GM12878 (cell line): Measurements from ENCODE around the gene SEPTIN1. TPM values are rescaled to one million over a fixed set of nuclear protein-coding genes. Genes with fewer than 3 reads are reported as not detected.

Experiments
- ATAC-seq: fragments of 200-7000 bp; cut with Tn5 transposase; 3 replicates; pipeline ENCODE4 v1.9.1; 2020; ENCODE audit warnings: mild to moderate bottlenecking, moderate library complexity
- BruUV-seq: library from RNA; stranded (reverse); fragments of 400-500 nt; replicated peaks from 2 replicates; lab custom pipeline; 2021; lab: Mats Ljungman, UMichigan
- CTCF ChIA-PET: fragments of 300-600 bp; sonication (Branson Sonifier 250); formaldehyde crosslinking; extraction: SDS; loops from one replicate; lab custom pipeline; 2021; ENCODE audit warnings: inconsistent platforms; lab: Yijun Ruan, JAX
- POLR2A ChIA-PET: fragments of 350-600 bp; formaldehyde crosslinking; extraction: SDS; loops from one replicate; lab custom pipeline; 2021; ENCODE audit warnings: inconsistent platforms; lab: Charles Lee
- RAD21 ChIA-PET: fragments of 300-600 bp; sonication (Branson Sonifier 250); formaldehyde crosslinking; loops from one replicate; lab custom pipeline; 2023; ENCODE audit warnings: antibody characterized with exemption; ENCODE audit not compliant: unreplicated experiment; lab: Charles Lee
- SMC1A ChIA-PET: fragments of 300-600 bp; sonication (Branson Sonifier 250); formaldehyde crosslinking; loops from one replicate; lab custom pipeline; 2023; ENCODE audit not compliant: unreplicated experiment, uncharacterized antibody; lab: Charles Lee
- DNase-seq: peaks from one replicate; pipeline ENCODE4 v3.0.0-alpha.2; 2011; ENCODE audit warnings: low read depth, low spot score
- FAIRE-seq: peaks from 3 replicates; lab custom pipeline; 2011; peaks lifted over from hg19 to GRCh38; lab: Jason Lieb, UNC
- H2AFZ ChIP-seq: 2 replicates; pipeline ENCODE4 v1.6.0; 2011; ENCODE audit warnings: low read depth, low read length, control low read depth; ENCODE audit not compliant: control insufficient read depth
- H3K27ac ChIP-seq: 2 replicates; pipeline ENCODE4 v1.5.1; 2011; ENCODE audit warnings: control low read depth; ENCODE audit not compliant: control insufficient read depth, insufficient read depth
- H3K27me3 ChIP-seq, 2 experiments: replicated peaks in 1 of 2; 2 replicates each; pipeline versions ENCODE4 v1.6.0 to v1.6.1; 2011; ENCODE audit warnings: low read length in 1 of 2; ENCODE audit not compliant: control insufficient read depth in 2 of 2, insufficient read depth in 2 of 2
- H3K36me3 ChIP-seq, 2 experiments: 2 replicates each; pipeline ENCODE4 v1.5.1; 2011; ENCODE audit warnings: low read length in 1 of 2; ENCODE audit not compliant: control insufficient read depth in 2 of 2, insufficient read depth in 2 of 2
- H3K4me1 ChIP-seq: 2 replicates; pipeline ENCODE4 v1.6.1; 2011; ENCODE audit warnings: mild to moderate bottlenecking, low read length, moderate library complexity, mixed read lengths; ENCODE audit not compliant: control insufficient read depth, insufficient read depth
- H3K4me2 ChIP-seq: 2 replicates; pipeline ENCODE4 v1.6.0; 2011; ENCODE audit warnings: control low read depth; ENCODE audit not compliant: control insufficient read depth, insufficient read depth
- H3K4me3 ChIP-seq: fragments of 200-600 bp; sonication (generic); 2 replicates; pipeline ENCODE4 v1.5.1; 2016
- H3K79me2 ChIP-seq: 2 replicates; pipeline ENCODE4 v1.6.0; 2011; ENCODE audit warnings: low read length; ENCODE audit not compliant: control insufficient read depth, insufficient read depth
- H3K9ac ChIP-seq: 2 replicates; pipeline ENCODE4 v1.8.0; 2011; ENCODE audit warnings: low read length, control low read depth, mixed read lengths; ENCODE audit not compliant: control insufficient read depth, insufficient read depth
- H3K9me3 ChIP-seq: replicated peaks from 3 replicates; pipeline ENCODE4 v1.5.1; 2011; ENCODE audit warnings: mild to moderate bottlenecking, low read length; ENCODE audit not compliant: control insufficient read depth, insufficient read depth
- H4K20me1 ChIP-seq: 2 replicates; pipeline ENCODE4 v1.6.0; 2011; ENCODE audit not compliant: control insufficient read depth, insufficient read depth
- HDGF ChIP-seq: fragments of 450-650 bp; IDR thresholded peaks from 2 replicates; pipeline ENCODE4 v1.6.1; 2016; ENCODE audit warnings: antibody characterized with exemption
- MTA3 ChIP-seq: IDR thresholded peaks from 2 replicates; pipeline ENCODE4 v1.6.1; 2012; ENCODE audit warnings: low read length, inconsistent platforms, borderline replicate concordance
- POLR2AphosphoS5 ChIP-seq: IDR thresholded peaks from 2 replicates; pipeline ENCODE4 v1.6.1; 2011; ENCODE audit warnings: mild to moderate bottlenecking, low read length, inconsistent platforms
- RFX5 ChIP-seq: IDR thresholded peaks from 2 replicates; pipeline ENCODE4 v1.6.1; 2011; ENCODE audit warnings: low read depth, low read length, improper control_type of control experiment
- SMC3 ChIP-seq: IDR thresholded peaks from 2 replicates; pipeline ENCODE4 v1.6.1; 2011; ENCODE audit warnings: low read length, improper control_type of control experiment, borderline replicate concordance
- SP1 ChIP-seq: IDR thresholded peaks from one replicate; pipeline ENCODE4 v1.6.1; 2011; ENCODE audit warnings: low read depth, low read length
- SREBF1 ChIP-seq: IDR thresholded peaks from 2 replicates; pipeline ENCODE4 v1.6.1; 2012; ENCODE audit warnings: mild to moderate bottlenecking, low read length
- WGBS: methylation state at CpG from one replicate; pipeline ENCODE4 v1.1.6; 2016; ENCODE audit warnings: low lambda C conversion rate; ENCODE audit not compliant: insufficient replicate concordance, insufficient coverage; ENCODE audit errors: missing lambda C conversion rate; 5-methylcytosine and 5-hydroxymethylcytosine counted together
- in situ Hi-C: fragments of 300-500 bp; cut with MboI; formaldehyde crosslinking; loops from 9 replicates; pipeline ENCODE4 v1.14.3; 2018; ENCODE audit warnings: mixed read lengths
- intact Hi-C: fragments of 100-400 bp; cut with micrococcal nuclease; formaldehyde crosslinking; loops from one replicate; pipeline ENCODE4 v1.14.2; 2022; ENCODE audit not compliant: unreplicated experiment
- polyA plus RNA-seq, 11 experiments: library from polyadenylated mRNA; depleted of rRNA in 4 of 11; unstranded in 6 of 11; stranded (reverse) in 5 of 11; fragments of >200 nt; fragmentation: Nextera tagmentation in 4 of 11; fragmentation: Illumina TruSeq in 1 of 11; extraction: Ambion mirVana in 4 of 11; extraction: Trizol in 1 of 11; gene quantifications; 1 replicate in 1 of 11; 2 replicates in 10 of 11; pipeline versions ENCODE4 v1.2.1 to v1.2.3, GENCODE V29; 2011 to 2016; ENCODE audit warnings: inconsistent platforms in 2 of 11, missing spikeins in 2 of 11, low read depth in 1 of 11
- total RNA-seq, 4 experiments: library from RNA; depleted of rRNA in 3 of 4; stranded (reverse); fragments of >200 nt in 3 of 4; fragmentation: Illumina TruSeq in 1 of 4; extraction: Trizol in 1 of 4; gene quantifications; 2 replicates each; pipeline versions ENCODE4 v1.2.1 to v1.2.3, GENCODE V29; 2013 to 2021
- TF ChIP-seq, protein P1 (sequence below): fragments of 450-650 bp; formaldehyde crosslinking; IDR thresholded peaks from 2 replicates; pipeline ENCODE4 v1.4.0; 2020; ENCODE audit warnings: mild to moderate bottlenecking, moderate library complexity

The SEPTIN1 gene
- total and polyA plus RNA-seq, 10 of the 15 experiments (the other 5 are each of a cell fraction or from before 2014, with no cell fraction given), result 2.8 to 153 (median 94.1) TPM

DNA sequence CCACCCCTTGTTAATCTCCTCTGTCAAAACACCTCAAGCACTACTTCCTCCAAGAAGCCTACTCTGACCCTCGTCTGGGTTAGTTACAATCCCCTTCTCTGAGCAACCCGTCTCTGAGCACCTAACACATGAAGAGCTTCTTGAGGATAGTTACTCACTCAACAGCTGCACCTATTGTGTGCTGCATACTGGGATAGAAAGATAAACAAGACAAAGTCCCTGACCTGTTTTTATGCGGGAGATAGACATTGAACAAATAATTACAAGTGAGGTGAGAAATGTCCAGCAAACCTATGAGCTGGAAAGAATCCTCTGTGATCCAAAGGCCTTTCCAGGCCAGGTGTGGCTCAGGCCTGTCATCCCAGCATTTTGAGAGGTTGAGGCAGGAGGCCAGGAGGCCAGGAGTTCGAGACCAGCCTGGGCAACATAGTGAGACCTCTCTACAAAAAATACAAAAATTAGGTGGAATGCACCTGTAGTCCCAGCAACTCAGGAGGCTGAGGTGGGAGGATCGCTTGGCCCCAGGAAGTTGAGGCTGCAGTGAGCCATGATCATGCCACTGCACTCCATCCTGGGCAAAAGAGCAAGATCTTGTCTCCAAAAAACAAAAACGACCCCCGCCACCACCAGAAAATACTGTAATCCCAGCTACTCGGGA lies 19.5 kb upstream of the SEPTIN1 start:
- no peak overlapping the region for H3K4me2 ChIP-seq
- POLR2A ChIA-PET, result interaction anchor here (2.1 to 3.6 kb wide), 2 partner anchors 7 to 31 kb away, joined by 5 to 12 read pairs; no protein-coding TSS in a partner anchor
- in situ Hi-C loops (no loop called here), intact Hi-C loops (no loop called here)
- DNase-seq, result no peak
- no peak overlapping the region for H3K4me3 ChIP-seq
- WGBS, result 55% methylated on average over 8 of the region's 8 CpGs
- no peaks in the 10 kb centered on the region; a peak in 1 of 4 replicates for H3K27me3 ChIP-seq
- FAIRE-seq, result no peak
- H4K20me1 ChIP-seq, result no peaks in the 10 kb centered on the region
- H3K27ac ChIP-seq, result no peak overlapping the region
- H3K79me2 ChIP-seq, result no peaks in the 10 kb centered on the region
- H3K9ac ChIP-seq, result no peak overlapping the region
- BruUV-seq, result no TSS peak
- CTCF ChIA-PET, result interaction anchor here (1.1 kb wide), 1 partner anchor 16 kb away, joined by 3 read pairs; no protein-coding TSS in a partner anchor
- RAD21 ChIA-PET, result interaction anchor here (1.4 to 1.6 kb wide), 2 partner anchors 16 to 28 kb away, joined by 3 to 4 read pairs; partner anchors contain the start of gene DCTPP1
- H3K9me3 ChIP-seq, result no peaks in the 10 kb centered on the region
- ATAC-seq, result no peak
- SMC1A ChIA-PET, result interaction anchor here (0.6 to 1.5 kb wide), 4 partner anchors 10 to 24 kb away, joined by 3 to 4 read pairs (median 4); partner anchors contain the start of gene SEPTIN1
- peaks cover 0 to 2% of the 10 kb centered on the region in 2 experiments; a peak in 3 of 4 replicates for H3K36me3 ChIP-seq
- H2AFZ ChIP-seq, result no peak overlapping the region
- TF ChIP-seq SMC3 (no peak), SREBF1 (no peak), MTA3 (no peak), SP1 (no peak), POLR2AphosphoS5 (no peak), HDGF (no peak), RFX5 (no peak)
- TF ChIP-seq, protein P1, sequence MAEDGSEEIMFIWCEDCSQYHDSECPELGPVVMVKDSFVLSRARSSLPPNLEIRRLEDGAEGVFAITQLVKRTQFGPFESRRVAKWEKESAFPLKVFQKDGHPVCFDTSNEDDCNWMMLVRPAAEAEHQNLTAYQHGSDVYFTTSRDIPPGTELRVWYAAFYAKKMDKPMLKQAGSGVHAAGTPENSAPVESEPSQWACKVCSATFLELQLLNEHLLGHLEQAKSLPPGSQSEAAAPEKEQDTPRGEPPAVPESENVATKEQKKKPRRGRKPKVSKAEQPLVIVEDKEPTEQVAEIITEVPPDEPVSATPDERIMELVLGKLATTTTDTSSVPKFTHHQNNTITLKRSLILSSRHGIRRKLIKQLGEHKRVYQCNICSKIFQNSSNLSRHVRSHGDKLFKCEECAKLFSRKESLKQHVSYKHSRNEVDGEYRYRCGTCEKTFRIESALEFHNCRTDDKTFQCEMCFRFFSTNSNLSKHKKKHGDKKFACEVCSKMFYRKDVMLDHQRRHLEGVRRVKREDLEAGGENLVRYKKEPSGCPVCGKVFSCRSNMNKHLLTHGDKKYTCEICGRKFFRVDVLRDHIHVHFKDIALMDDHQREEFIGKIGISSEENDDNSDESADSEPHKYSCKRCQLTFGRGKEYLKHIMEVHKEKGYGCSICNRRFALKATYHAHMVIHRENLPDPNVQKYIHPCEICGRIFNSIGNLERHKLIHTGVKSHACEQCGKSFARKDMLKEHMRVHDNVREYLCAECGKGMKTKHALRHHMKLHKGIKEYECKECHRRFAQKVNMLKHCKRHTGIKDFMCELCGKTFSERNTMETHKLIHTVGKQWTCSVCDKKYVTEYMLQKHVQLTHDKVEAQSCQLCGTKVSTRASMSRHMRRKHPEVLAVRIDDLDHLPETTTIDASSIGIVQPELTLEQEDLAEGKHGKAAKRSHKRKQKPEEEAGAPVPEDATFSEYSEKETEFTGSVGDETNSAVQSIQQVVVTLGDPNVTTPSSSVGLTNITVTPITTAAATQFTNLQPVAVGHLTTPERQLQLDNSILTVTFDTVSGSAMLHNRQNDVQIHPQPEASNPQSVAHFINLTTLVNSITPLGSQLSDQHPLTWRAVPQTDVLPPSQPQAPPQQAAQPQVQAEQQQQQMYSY (CRISPR knock-in tag), result no peak
- H3K4me1 ChIP-seq, result peaks cover 8% of the 10 kb centered on the region
